Jurkat, Clone E6-1 (cell line): Measurements from ENCODE around the gene KRT39.
A peak's percentile ranks its signal among the peaks of the same experiment; 100 is the strongest.

Experiments
- DNase-seq: peaks from one replicate; pipeline ENCODE4 v3.0.0-alpha.2; 2011; ENCODE audit warnings: low read depth, low spot score
- H3K4me3 ChIP-seq: 2 replicates; pipeline ENCODE4 v1.5.1; 2011; ENCODE audit warnings: mild to moderate bottlenecking, low read length, control low read depth, moderate library complexity

Gene KRT39

DNA sequence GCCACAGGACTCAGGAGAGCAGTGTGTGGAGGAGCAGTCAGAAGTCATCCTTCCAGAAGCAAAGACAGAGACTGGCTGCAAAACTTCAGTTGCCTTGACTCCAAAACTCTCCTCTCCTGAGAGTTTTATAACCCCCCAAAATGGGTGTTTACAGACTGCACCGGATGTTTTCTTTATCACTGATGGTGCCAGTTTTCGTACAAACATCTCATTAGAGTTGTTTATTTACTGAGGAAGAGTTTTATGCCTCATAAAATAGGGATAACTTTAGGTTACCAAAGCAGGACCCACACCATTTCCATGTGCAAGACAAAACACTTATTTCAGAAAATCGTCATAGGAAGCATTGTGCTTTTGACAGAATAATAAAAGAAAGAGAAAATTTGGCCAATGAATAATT is 17.5 kb upstream of the KRT39 start, which contains the start of gene KRT40:
Gene KRT40 (minus strand): TSS at position 101 of the 400 bp plus-strand sequence. CDS start 53 bp downstream, at position 48.
- DNase-seq, result no peak
- H3K4me3 ChIP-seq, result no peak within 1 kb of the TSS

DNA sequence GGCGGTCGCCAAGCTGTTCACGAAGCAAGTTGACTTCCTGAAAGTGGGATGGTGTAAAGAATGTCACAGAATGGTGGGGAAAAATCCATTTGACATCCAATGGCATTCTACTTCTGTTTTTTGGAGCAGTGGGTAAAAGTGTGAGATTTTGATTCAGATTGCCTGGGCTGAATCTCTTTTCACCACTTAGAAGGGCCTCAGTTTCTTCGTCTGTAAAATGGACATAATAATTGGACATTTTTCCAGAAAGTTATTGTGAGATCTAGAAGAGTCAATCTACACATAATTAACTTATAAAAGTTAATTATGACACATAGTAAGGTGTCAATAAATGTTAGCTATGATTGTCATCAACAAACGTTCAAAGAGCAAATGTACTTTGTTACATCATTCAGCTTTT is 14.4 kb upstream of the KRT39 start:
- DNase-seq, result no peak
- no peak overlapping the region for H3K4me3 ChIP-seq

DNA sequence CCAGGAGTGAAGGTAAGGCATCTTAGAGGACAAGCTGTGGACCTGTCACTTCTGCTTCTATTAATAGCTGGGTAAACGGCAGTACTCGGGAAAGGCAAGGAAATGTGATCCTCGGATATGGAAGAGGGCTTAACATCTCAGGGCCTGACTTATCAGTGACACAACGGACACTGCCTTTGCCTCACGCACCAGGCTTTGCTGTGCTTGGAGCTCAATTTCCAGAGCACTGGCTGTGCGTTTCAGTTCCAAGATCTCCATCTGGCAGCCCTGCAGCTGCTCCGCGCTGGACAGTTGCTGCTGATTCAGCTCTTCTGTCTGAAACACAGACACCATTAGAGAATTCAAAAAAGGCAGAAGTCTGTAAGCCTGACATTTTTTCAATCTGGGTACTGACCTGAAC is 13.8 kb upstream of the KRT39 start:
- no peak overlapping the region for H3K4me3 ChIP-seq
- no peak for DNase-seq

DNA sequence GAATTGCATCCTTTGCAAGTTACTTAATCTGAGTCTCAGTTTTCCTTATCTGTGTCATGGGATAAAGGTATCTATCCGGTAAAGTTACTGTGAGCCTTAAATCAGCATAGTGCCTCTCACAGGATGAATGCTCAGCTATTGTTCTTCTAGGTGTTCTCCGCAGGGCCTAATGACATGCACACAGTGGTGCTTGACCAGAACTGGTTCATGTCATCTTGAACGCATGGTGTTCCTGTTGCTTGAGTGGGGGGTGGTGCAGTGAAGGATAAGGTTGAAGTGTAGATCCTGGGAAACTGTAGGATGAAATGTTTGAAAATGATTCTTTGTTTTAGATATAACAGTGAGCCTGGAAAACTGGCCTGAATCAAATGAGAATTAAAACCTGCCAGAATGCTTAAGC is 13.4 kb upstream of the KRT39 start:
- no peak for DNase-seq
- no peak overlapping the region for H3K4me3 ChIP-seq

DNA sequence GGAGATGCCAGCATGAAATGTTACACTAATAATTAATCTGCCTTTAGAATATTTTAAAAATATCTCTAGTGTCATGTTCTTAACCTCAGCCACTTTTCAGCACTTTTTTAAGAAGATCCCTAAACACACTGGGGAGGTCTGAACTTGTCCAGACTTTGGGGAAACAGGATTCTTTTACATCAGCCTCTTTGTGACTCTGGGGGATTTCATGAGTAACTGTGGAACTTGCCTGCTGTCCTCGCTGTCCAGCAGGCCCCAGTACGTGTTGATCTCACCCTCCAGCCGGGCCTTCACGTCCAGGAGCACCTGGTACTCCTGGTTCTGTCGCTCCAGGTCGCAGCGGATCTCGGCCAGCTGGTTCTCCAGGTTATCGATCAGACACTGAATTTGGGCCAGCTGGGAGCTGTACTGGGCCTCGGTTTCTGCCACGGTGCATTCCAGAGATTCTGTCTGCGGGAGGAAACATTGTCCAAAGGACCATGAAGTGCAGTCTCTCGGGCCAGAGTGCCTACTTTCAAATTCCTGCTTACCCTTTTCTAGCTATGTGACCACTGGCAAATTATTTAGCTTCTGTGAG is 11.9 kb upstream of the KRT39 start:
- no peak overlapping the region for H3K4me3 ChIP-seq
- DNase-seq, result no peak

DNA sequence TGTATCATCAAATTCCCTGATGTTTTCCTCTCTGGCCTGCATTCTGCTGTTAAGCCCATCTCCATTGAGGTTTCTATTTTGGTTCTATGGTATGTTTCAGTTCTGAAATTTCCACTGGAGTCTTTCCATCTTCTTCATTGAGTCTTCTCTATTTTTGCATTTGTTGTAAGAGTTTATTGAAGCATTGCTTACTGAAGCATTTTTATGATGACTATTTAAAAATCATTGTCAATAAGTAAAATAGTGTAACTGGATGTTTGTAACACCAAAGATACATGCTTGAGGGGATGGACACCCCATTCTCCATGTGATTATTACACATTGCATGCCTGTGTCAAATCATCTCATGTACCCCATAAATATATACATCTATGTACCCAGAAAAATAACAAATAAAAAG is 8.8 kb upstream of the KRT39 start:
- DNase-seq, result no peak
- no peak overlapping the region for H3K4me3 ChIP-seq

DNA sequence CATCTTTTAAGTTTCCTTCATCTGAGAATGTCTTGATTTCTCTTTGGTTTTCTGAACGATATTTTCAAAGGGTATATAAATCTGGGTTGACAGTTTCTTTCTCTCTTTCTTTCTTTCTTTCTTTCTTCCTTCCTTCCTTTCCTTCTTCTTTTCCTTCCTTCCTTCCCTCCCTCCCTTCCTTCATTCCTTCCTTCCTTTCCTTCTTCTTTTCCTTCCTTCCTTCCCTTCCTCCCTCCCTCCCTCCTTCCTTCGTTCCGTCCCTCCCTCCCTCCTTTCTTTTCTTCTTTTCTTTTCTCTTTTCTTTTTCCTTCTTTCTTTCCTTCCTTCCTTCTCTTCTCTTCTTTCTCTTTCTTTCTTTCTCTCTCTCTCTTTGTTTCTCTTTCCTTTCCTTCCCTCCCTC is 7.6 kb upstream of the KRT39 start:
- no peak for DNase-seq
- H3K4me3 ChIP-seq, result no peak overlapping the region

DNA sequence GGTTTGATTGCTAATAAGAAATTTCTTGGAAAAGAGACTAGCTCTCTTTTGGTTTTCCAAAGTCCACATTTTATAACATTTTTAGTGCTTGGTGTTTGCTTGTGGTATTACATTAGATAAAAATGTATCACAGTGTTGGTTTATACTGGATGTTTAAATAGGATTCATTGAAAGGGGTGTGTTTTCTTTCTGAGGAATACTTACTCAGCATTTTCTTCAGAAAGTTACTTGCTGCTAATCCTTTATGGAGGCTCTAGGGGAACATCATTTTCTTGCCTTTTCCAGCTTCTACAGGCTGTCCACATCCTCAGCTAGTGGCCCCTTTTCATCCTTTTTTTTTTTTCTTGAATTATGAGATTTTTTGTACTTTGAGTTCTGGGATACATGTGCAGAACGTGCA is 834 bp upstream of the KRT39 start:
- no peak overlapping the region for H3K4me3 ChIP-seq
- no peak for DNase-seq

DNA sequence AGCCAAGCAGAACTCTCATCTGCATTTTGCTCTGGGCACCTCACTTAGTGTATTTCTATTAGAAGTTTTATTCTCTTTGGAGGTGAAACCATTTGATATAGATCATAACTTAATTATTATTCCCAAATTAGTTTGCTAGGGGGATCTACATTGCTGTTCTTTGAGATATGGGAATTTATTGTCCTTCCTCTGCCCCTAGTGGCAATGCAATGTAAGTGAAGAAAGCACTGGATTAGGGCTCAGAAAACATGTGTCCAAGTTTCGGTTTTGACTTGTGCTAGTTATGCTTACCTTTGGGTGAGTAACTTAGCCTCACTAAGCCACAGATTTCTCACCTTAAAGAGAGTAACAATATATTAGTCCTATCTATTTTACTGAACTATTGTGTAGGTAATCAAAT is 2.9 kb downstream of the KRT39 start:
- DNase-seq, result peak; percentile 25
- H3K4me3 ChIP-seq, result no peak overlapping the region

DNA sequence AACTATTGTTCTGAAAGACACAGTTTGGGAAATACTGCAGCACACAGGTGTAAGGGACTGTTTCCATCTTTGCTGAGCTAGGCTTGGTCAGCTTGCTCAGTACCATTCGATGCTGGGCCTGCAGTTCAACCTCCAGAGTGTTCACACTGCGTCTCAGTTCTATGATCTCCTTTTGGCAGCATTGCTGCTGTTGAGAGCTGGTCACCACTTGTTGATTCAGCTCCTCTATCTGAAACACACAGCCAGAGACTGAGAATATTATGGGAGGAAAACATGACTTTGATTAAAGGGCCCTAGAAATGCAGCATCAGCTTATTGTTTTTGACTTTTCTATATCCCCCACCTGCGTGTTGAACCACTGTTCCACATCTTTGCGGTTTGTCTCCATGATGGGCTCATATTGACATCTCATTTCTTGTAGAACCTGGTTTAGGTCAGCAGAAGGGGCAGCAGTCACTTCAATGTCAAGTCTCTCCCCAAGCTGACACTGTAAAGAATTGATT is 4.6 kb downstream of the KRT39 start:
- DNase-seq, result no peak

DNA sequence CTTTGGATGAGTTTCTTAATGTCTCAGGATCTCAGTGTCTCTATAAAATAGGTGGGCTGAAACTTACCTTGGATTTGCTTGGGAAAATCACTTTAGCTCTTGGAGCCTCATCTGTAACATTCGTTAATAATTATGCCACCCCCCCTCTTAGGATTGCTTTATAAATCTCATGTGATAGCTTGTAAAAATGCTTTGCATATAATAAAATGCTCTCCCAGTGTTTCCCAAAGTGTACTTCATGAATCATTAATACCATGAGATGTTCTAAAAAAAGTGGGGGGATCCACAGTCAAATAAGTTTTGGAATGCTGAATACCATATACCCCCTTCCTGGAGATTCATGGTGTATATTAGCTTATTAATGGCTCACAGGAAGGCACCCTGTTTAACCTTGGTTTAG is 5.2 kb downstream of the KRT39 start:
- no peak overlapping the region for H3K4me3 ChIP-seq

More for the DNA sequence above, 4.6 kb downstream of the KRT39 start:
- H3K4me3 ChIP-seq, result no peak overlapping the region

DNA sequence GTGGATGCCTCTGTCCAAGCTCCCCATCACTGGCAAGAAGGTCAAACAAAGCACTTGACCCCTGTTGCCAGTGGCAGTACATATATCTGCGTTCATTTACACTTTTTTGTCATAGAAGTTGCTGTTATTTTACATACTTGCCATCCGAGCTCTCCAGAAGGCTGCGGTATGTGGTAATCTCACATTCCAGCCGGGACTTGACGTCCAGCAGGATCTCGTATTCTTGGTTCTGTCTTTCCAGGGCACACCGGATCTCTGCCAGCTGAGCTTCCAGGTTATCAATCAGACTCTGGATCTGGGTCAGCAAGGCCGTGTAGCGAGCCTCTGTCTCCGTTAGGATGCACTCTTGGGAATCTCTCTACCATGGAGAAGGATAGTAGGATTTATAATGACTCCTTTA is 6.6 kb downstream of the KRT39 start:
- no peak for DNase-seq
- H3K4me3 ChIP-seq, result no peak overlapping the region

More for the DNA sequence above, 5.2 kb downstream of the KRT39 start:
- no peak for DNase-seq

DNA sequence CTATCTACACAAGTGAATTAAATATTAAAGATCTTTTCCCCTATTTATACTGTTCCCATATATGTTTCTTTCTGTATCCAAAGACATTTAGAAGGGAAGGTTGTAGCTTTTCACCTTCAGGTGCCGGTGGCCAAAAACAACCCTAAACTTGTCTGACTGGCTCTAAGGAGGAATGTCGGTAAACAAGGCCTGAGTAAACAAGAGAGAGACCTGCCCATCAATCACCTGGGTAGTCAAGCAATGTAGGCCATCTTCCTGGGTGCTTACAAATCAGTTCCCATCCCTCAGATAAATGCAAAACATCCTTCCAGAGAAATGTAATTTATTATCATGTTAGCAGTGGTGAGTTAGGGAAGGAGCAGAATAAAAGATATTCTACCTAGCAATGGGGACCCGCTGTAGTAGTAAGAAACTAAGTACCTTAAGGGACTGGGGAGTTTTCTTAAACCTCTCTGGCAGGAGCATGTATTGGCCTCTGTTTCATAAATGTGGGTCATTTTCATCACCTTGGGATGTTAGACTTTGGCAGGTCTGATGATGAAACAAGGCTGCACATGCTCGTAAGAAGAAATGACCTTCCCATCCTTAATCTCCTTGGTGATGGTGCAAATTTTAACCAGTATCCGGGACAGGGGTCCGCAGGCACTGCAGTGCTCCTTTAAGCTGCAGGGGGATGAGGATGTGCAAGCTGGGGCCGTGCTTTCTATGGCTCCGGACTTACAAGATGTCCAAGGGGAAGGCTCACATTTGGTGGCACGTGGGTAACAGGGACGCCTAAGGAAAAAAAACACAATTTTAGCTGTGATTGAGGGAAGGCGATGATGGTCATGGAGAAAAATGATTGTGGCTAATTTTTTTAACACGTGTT is 8.4 kb downstream of the KRT39 start:
- DNase-seq, result no peak
- H3K4me3 ChIP-seq, result no peak overlapping the region

DNA sequence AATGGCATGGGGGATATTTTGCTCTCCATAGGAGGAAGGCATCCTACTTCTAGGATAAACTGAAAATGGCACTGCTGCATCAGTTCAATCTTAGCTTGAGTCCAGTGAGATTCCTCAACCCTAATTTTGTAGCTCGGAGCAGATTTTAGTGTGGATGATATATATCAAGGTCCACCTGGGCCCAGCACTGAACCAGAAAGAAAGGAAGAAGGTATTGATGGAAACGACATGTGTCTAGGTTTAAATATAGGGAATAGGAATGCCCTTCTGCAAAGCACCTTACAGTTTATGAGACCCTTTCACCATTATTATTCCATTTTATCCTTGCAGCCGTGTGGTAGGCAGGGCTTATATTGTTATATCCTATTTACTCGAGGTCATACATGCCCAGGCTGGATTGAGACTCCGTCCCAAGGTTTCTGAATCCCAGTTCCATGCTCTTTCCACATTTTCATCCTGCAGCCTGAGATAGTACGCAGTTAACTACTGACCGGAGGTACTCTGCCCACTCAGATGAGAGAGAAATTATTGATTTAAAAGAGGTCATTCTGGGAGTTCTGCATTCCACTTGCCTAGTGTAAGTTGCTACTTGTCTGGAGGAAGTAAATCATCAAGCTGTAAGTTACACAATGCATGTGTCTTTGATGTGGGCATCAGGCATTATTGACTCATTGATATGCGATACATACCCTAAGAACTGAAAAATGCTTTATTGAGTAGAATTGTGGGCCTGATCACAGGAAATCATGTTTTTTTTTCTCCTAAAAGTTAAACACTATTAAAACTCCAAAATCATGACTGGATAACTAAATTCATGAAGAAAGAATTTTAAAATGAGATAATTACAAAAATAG is 10.1 kb downstream of the KRT39 start:
- DNase-seq, result no peak
- no peak overlapping the region for H3K4me3 ChIP-seq

DNA sequence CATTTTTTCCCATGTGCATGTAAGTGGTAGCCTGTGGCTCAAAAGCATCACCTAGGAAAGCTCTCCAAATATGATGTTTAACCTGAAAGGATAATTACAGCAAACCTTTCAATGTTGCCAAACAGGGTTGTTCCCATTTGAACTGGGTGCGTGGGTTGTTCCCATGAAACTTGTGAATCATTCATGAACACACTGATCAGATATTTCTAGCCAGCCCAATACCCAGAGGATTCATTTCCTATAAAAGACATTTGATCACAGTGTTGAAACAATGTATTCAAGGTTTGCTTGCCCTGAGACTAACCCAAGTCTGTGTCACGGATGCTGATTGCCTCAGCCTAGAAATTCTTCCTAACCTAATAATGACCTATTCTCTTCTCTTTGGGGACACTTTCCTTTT is 12.9 kb downstream of the KRT39 start:
- no peak for DNase-seq
- H3K4me3 ChIP-seq, result no peak overlapping the region

DNA sequence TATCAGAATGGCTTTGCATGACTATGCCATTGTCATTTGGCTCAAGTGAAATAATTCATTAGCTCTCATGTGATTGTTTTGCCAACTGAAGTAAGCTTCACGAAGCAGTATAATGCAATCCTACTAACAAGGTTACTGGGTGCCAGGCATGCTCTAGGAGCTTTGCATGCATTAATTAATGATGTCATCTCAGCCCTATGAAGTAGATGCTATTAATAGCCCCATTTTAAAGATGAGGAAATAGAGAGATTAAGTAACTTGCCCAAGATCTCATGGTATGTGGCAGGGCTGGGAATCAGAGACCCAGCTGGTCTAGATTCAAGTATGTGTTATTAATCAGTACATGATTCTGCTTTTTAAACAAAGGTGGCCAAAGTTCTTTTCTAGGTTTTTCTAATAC is 14.1 kb downstream of the KRT39 start:
- no peak overlapping the region for H3K4me3 ChIP-seq
- DNase-seq, result no peak

DNA sequence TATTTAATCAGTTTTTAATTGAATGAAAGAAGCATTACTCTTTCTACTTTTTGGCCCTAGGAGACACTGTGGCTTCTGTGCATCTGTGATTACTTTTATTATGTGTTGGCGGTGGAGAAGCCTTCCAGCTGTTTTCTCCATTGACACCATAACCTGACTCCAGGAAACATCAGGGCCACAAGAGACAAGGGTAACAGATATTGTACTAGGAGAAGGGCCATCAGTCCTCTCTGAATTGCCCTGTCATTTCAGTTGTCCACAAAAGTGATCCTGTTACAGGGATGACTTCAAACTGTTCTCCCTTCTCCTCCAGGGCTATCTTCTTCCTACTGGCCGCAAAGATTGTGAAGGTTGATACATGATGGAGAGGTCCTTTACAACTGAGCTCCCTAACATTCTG is 14.6 kb downstream of the KRT39 start:
- DNase-seq, result no peak
- no peak overlapping the region for H3K4me3 ChIP-seq

DNA sequence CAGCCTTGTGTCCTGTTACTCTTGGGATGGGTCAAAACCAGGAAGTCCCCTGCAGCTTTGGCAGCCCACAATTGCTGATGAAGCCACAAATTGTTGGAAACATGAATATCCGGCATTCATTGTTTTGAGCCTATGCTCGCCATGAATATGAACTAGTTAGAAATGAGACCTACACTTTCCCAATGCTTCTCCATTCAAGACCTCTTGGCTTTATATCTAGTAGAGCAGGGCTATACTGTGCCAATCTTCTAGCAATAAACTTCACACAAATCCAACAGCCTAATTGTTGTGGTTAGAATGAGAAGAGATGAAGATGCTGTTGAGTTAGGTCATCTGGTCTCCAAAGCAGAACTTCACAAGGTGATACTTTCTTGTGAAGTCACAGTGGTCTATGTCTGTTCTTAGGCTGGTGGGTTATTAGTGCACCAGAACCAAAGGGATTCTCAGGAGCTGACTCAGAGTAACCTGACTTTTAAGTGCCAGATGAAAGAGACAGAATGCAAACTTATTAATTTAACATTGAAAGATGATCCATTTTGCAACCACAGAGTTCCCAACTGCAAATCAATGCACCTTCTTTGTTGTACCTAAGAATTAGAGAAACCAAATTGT is 15.6 kb downstream of the KRT39 start:
- DNase-seq, result no peak
- no peak overlapping the region for H3K4me3 ChIP-seq

DNA sequence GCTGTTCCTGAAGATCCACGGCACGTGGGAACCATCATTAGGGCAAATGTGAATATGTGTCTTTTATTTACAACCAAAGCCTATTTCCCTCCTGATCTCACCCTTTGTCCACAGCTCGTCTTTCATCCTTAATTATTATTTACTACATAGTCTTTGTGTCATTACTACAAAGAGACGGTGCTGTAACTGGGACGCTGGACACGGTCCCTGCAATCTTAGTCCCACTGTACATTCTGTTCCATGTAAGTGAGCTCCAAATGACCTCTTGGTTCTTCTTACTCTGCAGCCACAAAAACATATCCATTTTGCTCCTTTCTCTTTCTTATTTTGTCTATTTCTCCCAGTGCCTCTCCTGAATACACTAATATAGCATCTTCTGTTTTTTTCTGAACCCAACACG is 16.6 kb downstream of the KRT39 start:
- DNase-seq, result no peak
- H3K4me3 ChIP-seq, result no peak overlapping the region
